ENCODE results near the gene RALGPS2.

RALGPS2 gene

GRCh38 chr1:178970184-178970583 lies 245.1 kb downstream of the RALGPS2 start:
- DNase-seq, result no peak

All from cerebellar nuclear complex (tissue), 1 donor.